Vagina (tissue), 2 donors: ENCODE results near the gene IFNL2.

Source experiments
- POLR2A ChIP-seq, 2 donors: fragments of 450-650 bp; IDR thresholded peaks; one replicate each; pipeline ENCODE4 v1.6.1; 2017; ENCODE audit warnings: antibody characterized with exemption in 2 of 2, mild to moderate bottlenecking in 2 of 2, moderate library complexity in 2 of 2
- POLR2AphosphoS5 ChIP-seq, 2 donors: sonication (generic); formaldehyde crosslinking; IDR thresholded peaks; one replicate each; pipeline ENCODE4 v1.9.0; 2017; ENCODE audit warnings: antibody characterized with exemption in 2 of 2, mild to moderate bottlenecking in 2 of 2, low read depth in 1 of 2; ENCODE audit not compliant: insufficient read depth in 1 of 2
- TF ChIP-seq, protein P1 (sequence below), 3 experiments: fragments of 450-650 bp in 2 of 3; fragments of 200-600 bp in 1 of 3; sonication (generic) in 1 of 3; IDR thresholded peaks; one replicate each; pipeline ENCODE4 v1.5.1; 2017 to 2019; ENCODE audit warnings: antibody characterized with exemption in 3 of 3, mild to moderate bottlenecking in 2 of 3, moderate library complexity in 2 of 3

DNA sequence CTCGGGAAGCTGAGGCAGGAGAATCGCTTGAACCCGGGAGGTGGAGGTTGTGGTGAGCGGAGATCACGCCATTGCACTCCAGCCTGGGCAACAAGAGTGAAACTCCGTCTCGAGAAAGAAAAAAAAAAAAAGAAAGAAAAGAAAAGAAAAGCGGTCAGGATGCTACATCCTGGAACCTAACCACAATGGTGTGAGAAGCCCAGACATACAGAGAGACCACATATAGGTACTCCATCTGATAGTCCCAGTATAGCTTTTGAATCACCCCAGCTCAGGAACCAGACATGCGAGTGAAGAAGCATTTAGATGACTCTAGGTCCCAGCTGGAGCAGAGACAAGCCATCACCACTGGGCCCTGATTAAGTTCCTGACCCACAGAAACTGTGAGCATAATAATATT, 31.2 kb downstream of the IFNL2 start:
- TF ChIP-seq, protein P1, sequence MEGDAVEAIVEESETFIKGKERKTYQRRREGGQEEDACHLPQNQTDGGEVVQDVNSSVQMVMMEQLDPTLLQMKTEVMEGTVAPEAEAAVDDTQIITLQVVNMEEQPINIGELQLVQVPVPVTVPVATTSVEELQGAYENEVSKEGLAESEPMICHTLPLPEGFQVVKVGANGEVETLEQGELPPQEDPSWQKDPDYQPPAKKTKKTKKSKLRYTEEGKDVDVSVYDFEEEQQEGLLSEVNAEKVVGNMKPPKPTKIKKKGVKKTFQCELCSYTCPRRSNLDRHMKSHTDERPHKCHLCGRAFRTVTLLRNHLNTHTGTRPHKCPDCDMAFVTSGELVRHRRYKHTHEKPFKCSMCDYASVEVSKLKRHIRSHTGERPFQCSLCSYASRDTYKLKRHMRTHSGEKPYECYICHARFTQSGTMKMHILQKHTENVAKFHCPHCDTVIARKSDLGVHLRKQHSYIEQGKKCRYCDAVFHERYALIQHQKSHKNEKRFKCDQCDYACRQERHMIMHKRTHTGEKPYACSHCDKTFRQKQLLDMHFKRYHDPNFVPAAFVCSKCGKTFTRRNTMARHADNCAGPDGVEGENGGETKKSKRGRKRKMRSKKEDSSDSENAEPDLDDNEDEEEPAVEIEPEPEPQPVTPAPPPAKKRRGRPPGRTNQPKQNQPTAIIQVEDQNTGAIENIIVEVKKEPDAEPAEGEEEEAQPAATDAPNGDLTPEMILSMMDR (IDR thresholded peaks at IDR 0.05), result no peak
- no peak for TF ChIP-seq POLR2A (IDR thresholded peaks at IDR 0.05)
- TF ChIP-seq POLR2AphosphoS5 (IDR thresholded peaks at IDR 0.05; ENCODE audit: insufficient read depth in 1 of 2, low read depth in 1 of 2), result no peak
